GM21447 (cell line): ENCODE results near the gene S100A2.

Experiments
- ATAC-seq: cut with Tn5 transposase; IDR thresholded peaks from one replicate; pipeline ENCODE4 v1.9.1; 2021; ENCODE audit not compliant: unreplicated experiment

The S100A2 gene

DNA sequence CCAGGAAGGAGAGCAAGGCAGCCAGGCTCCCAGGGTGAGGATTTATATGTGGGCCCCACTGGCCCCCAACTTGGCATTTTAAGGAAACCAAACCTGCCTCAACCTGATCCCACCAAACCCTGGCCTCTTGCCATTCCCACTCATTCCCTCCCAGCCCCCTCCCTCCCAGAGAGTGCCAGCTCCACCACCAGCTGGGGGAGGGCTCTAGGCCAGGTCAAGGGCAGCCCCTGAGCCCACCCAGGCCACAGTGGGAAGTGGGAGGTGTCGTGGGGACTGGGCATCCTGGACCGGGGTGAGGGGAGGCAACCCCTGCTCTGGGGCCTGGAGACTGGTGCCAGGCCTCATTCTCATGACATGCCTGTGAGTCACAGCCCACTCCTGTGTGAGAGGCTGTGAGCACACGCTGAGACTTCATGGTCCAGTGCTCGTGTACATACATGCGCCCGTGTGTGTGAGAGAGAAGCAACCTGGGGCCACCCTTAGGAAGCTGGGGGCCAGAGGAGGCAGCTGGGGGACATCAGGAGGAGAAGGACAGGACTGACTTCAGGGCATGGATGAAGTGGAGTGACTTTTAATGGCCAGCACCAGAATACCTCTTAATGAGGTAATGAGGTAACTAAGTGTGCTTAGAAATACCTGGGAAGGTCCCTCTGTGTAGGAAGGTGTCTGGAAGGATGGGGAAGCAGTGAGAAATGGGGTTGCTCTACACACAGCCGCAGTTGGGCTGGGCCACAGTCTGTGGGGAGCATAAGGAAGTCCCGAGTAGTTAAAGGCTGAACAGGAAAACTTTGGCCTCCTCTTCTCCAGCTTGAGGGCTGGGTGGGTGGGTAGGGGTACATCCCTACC, at the start of gene S100A2:
S100A2 (minus strand) TSS at position 316 of the 846 bp plus-strand sequence. CDS start 1,967 bp downstream, outside the sequence.
- ATAC-seq: peak; percentile 42

DNA sequence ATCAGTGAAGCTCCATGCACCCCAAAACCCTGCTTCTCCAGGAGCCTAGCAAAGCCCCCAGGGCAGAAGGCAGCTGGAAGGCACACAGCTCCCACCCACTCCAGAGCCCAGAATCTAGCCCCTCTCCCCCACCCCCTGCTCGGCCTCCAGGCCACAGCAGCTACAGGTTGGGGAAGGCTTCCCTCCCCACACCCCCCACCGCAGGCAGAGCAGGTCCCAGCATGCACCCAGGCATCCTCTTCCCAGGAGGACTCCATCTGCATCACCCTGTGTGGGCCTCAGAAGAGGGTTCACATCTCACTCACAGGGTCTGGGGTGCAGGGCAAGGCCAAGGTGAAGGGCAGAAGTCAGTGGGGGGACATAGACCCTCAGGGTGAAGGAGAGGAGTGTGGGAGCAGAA, 49.8 kb upstream of the S100A2 start:
- no peak for ATAC-seq

DNA sequence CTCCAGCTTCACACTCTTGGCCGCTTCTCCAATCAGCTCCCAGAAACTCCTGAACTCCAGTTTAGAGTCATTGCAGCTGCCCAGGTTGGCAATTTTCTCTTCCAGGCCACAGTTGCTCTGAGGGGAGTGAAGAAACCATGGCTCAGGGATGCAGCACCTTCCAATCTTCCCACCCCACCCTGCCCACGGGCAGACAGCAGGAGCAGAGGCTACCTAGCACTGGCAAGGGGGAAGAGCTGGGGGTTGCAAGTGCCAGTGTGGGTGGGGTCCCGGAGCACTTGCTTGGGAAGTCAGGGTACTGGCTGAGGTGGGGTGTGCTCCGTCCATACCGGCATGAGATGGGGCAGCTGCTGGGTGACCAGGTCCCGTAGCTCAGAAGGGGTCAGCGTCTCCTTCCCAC, 49.3 kb upstream of the S100A2 start:
- no peak for ATAC-seq

DNA sequence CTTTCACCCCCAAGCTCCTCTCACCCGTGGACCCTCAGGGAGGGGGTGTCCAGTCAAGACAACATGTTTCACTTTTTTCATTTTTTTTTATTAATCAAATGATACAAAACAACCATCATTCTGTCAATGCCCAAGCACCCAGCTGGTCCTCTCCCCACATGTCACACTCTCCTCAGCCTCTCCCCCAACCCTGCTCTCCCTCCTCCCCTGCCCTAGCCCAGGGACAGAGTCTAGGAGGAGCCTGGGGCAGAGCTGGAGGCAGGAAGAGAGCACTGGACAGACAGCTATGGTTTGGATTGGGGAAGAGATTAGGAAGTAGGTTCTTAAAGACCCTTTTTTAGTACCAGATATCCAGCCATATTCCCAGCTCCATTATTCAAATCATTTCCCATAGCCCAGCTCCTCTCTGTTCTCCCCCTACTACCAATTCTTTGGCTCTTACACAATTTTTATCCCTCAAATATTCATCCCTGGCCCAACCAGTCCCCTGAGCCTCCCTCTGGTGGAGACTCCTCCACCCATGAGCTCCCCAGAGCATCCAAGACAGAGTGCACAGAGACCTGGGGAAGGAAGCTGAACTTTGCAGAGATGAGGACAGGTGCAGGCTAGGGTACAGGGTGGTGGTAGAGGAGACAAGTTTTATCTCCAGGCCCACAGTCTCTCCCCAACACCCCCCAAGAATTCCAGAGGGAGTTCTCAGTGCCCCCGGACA, 48.7 kb upstream of the S100A2 start:
- no peak for ATAC-seq

DNA sequence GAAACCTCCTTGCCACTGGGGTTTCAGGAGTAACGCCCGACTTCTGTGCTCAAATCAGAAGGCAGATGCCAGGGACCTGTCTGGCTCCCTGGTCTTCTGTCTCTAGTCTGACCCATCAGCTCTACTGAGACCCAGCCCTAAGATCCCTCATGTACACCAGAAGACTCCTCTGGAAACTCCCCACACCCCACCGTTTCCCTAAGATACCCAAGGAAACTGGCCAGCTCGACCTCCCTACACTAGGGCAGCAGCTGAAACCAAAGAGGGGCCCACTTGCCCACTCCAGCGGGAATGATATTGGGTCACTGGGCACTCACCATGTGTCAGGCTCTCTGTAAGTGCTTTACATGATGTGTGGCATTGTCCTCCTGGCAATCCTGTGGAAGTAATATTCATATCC, 47.8 kb upstream of the S100A2 start:
- ATAC-seq: no peak

DNA sequence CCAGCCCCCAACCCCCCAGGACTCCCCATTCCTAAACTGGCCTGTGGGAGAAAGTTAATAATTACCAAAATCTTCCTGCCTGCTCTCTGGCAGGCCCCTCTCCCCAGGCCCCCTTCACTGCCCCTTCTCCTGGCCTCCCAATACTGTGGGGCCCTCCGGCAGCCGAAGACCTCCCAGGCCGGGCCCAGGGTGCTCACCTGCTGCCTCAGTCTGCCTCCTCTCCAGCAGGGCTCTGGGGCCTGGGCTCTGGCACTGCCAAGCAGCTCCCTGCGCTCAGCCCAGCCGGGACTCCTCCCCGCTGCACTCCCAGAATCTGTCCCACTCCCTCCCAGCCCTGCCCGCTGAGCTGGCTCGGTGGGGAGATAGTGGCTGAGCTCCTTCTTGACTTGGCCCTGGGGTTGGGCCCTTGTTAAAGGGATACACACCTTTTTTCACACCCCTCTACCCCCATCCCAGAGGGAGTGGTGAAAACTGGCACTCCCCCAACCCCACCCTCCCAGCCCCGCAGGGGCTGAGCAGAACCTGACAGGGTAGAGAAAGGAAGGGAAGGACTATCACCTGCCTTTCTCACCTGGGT, 47.2 kb upstream of the S100A2 start, which contains the start of gene S100A16:
S100A16 (minus strand) TSS at position 383 of the 577 bp plus-strand sequence. CDS start 4,986 bp downstream, outside the sequence.
- ATAC-seq: no peak

DNA sequence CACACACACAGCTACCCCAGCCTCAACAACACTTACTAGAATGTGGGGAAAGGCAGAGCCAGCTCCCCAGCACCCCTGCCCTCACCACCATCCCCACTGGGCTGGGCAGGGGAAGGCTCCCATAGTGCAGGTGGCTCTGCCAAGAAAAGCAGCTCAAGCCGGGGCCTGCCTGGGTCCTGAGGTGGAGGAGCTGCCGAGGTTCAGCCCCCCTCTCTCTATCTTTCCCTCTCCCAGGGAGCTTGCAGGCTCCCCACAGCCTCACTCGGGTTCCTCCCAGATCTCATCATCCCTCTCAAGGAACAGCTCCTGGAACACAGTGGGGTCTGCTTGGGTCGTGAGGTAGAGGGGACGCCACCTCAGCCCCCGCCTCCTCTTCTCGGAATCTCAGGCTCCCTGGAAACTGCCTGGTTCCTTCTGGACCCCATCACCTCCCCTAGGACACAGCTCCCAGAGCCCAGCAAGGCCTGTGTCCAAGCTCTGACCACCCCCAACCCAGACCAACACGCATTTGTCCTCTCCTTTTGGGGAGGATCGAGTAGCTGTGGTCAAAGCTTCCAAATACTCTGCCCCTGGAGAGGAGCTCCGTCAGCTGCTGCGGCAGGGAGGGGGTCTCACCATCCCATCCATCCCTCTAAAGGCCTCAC, 46.6 kb upstream of the S100A2 start:
- no peak for ATAC-seq

DNA sequence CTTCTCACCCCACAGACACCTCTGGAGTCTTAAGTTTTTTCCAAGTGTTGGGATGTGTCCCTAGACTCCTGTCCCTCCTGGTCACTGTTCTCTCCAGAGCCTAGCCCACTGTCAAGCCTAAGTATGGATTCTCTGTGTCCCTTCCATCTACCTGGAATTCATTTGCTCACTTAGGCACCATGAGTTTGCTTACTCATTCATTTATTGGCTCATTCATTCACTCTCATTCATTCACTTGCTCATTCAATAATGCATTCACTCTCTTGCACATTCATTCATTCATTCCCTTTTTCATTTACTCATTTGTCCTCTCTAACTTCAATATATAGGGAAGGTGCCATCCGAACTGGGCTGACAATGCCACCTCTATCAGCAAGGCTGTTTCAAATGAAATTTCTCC, 45.7 kb upstream of the S100A2 start:
- no peak for ATAC-seq

DNA sequence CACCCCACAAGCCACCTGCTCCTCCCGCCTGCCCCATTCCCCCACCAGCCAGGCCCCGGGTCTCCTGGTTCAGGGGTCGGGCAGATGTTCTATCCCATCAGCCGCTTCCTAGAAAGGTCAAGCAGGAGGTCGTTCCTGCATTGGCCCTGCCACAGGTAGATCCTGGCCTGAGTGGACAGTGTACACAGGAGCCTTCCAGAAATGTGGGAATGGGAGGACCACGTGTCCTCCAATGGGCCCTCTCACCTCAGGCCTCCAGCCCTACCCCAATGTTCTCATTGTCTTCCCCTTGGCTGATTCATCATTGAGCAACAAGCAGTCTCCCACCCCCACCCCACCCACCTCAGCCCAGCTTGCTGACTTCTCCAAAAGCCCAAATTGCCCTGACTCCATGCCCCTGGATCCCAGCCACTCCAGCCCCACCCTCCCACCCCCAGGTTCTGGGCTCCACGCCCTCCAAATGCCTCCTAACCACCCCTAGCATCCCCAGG, 45.2 kb upstream of the S100A2 start:
- no peak for ATAC-seq

DNA sequence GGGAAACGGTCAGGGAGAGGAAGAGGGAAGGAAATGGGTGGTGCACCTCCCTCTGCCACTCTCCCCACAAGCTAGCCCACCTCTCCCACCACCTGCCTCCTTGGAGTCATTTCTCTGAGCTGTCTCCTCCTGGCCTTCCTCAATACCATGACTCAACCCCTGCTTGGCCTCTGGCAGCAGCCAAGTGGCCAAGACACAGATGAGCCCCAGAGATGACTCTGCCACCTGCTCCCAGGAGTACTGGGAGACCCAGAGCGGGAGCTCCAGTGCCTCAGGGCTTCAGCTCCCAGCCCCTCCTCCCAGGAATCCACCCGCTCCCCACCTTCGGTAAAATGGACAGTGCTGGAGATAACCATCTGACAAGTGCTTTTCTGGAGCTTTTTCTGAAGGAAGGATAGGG, 44.7 kb upstream of the S100A2 start:
- ATAC-seq: no peak

DNA sequence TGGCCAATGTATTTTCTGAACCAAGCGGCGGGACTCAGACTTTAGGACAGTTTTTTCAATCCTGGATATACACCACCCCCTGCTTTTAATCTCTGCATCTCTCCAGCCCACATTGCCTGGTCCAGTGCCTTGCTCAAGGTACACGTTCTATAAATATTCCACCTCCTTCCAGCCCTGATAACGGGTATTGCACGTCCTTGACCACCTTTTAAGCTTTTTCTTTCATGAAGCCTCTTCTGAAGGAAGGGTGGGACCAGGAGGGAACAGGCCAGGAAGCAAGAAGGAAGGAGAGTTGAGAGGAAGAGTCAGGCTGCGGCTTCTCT, 43.9 kb upstream of the S100A2 start:
- ATAC-seq: no peak

DNA sequence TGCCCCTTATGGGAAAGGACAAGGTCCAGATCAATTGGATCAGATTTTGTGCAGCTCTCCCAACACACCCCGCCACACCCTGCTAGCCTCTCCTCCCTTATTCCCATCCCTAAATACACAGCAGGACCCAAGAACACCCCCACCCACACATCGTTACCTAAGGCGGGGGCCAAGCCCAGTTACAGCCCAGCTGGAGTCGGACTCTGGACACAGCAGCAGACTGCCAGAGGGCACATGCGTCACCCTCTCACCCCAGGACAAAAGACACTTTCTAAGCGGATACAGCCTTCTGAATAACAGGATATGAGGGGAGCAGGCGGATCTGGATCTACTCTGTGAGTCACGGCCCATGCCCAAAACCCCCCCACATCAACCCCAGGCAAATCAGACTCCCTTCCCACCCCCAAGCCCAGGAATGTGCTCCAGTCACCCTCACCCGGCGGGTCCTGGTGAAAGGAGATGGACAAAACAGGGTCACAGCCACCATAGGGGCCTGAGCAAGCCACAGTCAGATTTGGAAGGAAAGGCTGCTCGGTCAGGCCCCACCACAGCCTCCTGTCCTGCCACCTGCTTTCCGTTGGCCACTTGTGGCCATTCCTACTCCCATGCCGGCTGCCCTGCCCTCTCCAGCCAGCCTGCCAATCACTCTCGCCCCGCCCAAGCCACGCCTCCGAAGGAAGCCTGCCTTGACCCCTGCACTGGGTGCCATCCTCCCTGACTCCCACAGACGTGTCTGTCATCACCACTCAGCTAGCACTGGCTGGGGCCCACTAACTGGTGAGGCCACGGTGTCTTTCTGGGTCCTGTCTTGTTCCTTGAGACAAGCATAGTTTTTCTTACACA, 43.3 kb upstream of the S100A2 start:
- ATAC-seq: no peak

DNA sequence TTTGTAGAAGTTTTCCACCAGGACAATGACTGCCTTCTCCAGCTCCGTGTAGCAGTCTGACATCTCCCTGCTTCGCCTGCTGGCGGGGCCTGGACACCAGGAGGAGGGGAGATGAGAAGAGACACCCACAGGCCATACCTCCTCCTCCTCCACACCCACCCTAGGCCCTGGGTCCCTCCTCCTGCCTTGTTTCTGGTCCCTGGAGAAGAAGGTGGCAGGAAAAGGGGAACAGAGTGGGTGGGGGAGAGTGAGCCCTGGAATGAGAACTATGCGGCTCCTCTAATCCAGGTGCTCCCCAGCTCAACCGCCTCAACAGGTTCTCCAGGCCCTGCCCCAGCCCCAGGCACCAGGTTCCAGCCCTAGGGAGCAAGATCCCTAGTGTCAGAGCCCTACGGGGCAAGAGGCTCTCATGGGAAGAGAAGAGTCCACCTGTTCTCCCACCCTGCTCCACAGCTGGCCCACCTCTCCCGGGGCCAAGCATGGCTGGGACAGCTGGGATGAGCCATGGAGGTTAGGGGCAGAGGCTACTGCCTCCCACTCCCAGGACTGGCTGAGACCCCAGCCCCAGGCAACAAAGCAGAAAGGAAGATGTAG, 42.5 kb upstream of the S100A2 start:
- no peak for ATAC-seq

DNA sequence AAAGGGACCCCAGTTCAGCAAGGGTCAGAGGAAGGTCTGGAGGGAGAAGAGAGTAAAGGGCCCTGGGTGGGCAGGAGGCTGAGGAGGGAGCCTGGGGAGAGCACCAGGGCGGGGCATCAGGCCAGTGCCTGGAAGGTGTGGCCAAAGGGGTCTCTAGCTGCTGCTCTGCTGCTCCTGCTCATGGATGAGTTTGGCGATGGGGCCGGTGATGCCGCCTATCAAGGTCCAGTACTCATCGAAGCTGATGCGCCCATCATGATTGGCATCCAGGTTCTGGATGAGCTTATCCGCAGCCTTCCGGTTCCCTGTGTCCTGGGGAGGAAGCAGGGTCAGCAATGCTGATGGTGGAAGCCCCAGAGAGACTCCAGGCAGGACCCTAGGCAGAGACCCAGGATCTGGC, 41.7 kb upstream of the S100A2 start:
- ATAC-seq: no peak

DNA sequence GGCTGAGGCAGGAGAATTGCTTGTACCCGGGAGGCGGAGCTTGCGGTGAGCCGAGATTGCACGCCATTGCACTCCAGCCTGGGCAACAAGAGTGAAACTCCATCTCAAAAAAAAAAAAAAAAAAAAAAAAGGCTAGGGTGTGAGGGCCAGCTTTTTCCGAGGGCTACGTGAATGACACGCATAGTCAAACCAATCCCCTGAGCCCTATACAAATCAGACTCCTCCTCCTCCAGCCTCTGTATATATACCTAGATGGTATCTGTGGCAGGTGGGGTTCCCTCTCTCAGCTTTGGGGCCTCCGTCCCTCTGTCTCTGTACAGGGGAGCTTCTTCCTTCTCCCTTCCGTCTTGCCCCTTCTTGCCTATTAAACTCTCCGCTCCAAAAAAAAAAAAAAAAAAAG, 40.5 kb upstream of the S100A2 start:
- no peak for ATAC-seq

DNA sequence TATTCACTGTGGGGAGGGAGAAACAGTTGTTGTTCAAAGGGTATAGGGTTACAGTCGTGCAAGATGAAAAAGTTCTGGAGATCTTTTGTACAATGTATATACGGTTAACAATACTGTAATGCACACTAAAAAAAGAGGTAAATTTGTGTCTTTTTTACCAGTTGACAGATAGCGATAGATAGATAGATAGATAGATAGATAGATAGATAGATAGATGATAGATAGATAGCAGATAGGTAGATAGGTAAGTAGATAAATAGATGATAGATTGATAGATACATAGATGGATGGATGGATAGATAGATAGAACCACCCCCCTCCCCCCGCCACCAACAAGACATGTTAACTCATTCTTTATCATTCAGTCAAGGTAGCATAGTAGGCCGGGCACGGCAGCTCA, 37.1 kb upstream of the S100A2 start:
- no peak for ATAC-seq

DNA sequence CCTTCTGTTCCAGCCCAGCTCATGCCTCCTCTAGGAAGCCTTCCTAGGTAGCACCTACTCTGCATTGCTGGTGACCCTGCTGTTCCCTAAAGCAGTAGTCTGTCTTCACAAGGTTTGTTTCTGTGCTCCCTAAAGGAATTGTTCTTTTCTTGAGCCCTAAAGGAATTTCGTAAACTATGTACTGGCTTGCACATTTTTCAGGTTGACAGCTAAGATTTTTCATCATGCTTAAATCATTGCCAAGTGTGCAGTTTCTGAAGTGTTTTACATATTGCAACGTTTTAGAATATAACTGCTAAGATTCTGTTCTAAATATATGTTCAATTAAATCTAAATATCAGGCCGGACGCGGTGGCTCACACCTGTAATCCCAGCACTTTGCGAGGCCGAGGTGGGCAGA, 34.2 kb upstream of the S100A2 start:
- ATAC-seq: no peak

DNA sequence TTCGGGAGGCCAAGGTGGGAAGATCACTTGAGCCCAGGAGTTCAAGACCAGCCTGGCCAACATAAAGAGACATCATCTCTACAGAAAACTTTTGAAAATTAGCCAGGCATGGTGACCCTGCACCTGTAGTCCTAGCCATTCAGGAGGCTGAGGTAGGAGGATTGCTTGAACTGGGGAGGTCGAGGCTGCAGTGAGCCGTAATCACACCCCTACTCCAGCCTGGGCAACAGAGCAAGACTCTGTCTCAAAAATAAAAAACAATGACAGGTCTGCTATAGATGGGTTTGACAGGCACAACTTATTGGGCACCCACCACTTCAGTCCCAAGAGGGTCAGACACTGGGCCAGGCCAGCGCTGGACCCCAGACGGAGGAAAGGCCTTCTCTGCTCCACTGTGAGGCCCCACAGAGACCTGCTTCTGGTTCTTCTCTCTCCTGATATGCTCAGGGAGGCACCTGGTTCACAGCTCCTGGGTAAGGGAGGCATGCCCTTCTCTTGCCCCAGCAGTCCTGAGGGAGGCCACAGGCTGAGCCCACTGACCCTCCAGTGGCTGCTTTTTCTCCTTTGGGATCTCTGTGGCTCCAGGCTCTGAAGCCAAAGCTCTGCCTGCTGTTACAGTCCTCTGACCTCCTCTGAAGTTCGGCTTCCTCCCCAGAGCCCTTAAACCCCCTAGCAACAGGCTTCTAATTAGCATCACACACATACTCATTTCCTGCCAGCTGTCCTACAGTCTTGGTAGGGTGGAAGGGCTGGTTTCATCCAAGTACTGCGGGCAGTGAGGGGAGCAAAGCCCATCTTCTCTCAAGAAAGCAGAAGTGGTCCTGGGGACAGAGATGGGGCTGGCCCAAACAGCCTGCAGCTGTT, 32.9 kb upstream of the S100A2 start:
- peak; percentile 99 for ATAC-seq

DNA sequence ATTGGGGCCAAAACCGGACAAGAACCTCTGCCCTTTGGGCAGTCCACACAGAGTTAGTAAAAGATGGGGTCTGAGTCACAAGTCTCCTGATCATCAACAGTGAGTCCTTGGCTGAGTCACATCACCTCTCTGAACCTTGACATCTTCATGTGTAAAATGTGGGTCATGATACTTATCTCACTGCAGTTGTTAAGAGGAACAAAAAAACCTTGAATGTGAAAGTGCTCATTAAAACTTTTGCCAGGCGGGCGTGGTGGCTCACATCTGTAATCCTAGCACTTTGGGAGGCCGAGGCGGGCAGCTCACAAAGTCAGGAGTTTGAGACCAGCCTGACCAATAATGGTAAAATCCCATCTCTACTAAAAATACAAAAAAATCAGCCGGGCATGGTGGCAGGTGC, 31.6 kb upstream of the S100A2 start:
- no peak for ATAC-seq
